GM23338 (cell line): ENCODE results near the gene DNAJC1. TPM values are rescaled to one million over a fixed set of nuclear protein-coding genes. Genes with fewer than 3 reads are reported as not detected.

Experiments
- ATAC-seq: fragments of 200-7000 bp; cut with Tn5 transposase; 3 replicates; pipeline ENCODE4 v1.9.1; 2020
- DNase-seq: peaks from one replicate; pipeline ENCODE4 v3.0.0-alpha.2; 2015; ENCODE audit warnings: low spot score
- H2AFZ ChIP-seq: fragments of 200-600 bp; sonication (generic); 2 replicates; pipeline ENCODE4 v1.8.0; 2016; ENCODE audit warnings: antibody characterized with exemption, mild to moderate bottlenecking, moderate library complexity
- H3F3A ChIP-seq: fragments of 200-600 bp; sonication (generic); replicated peaks from 2 replicates; pipeline ENCODE4 v1.8.0; 2017; ENCODE audit warnings: antibody characterized with exemption, mixed run types, low read depth
- H3K27ac ChIP-seq: fragments of 200-600 bp; sonication (generic); 2 replicates; pipeline ENCODE4 v1.6.1; 2016; ENCODE audit warnings: low read depth
- H3K27me3 ChIP-seq: fragments of 200-600 bp; sonication (generic); 2 replicates; pipeline ENCODE4 v1.8.0; 2016; ENCODE audit warnings: mild to moderate bottlenecking, mixed run types, moderate library complexity; ENCODE audit not compliant: insufficient read depth
- H3K36me3 ChIP-seq: fragments of 200-600 bp; sonication (generic); 2 replicates; pipeline ENCODE4 v1.8.0; 2016; ENCODE audit warnings: mild to moderate bottlenecking; ENCODE audit not compliant: insufficient read depth
- H3K4me1 ChIP-seq: fragments of 200-600 bp; sonication (generic); 2 replicates; pipeline ENCODE4 v1.8.0; 2016; ENCODE audit warnings: mild to moderate bottlenecking, moderate library complexity; ENCODE audit not compliant: insufficient read depth
- H3K4me2 ChIP-seq: fragments of 200-600 bp; sonication (generic); 2 replicates; pipeline ENCODE4 v1.7.1; 2017; ENCODE audit warnings: mixed run types
- H3K4me3 ChIP-seq: fragments of 200-600 bp; sonication (generic); 2 replicates; pipeline ENCODE4 v1.6.1; 2016; ENCODE audit warnings: mixed run types
- H3K79me2 ChIP-seq: fragments of 200-600 bp; sonication (generic); replicated peaks from 2 replicates; pipeline ENCODE4 v1.8.0; 2017; ENCODE audit warnings: mild to moderate bottlenecking; ENCODE audit not compliant: insufficient read depth
- H3K9me2 ChIP-seq: fragments of 200-600 bp; sonication (generic); 2 replicates; pipeline ENCODE4 v1.8.0; 2017; ENCODE audit not compliant: insufficient read depth
- H4K20me1 ChIP-seq: fragments of 200-600 bp; sonication (generic); replicated peaks from 2 replicates; pipeline ENCODE4 v1.8.0; 2017; ENCODE audit warnings: mild to moderate bottlenecking; ENCODE audit not compliant: insufficient read depth
- H3K27ac Mint-ChIP-seq: 2 replicates; pipeline ENCODE4 v1.8.0; 2020; ENCODE audit warnings: inconsistent platforms, mild to moderate bottlenecking, moderate library complexity, mixed read lengths
- H3K27me3 Mint-ChIP-seq: 3 replicates; pipeline ENCODE4 v1.8.0; 2022; ENCODE audit warnings: low read depth, mild to moderate bottlenecking, moderate library complexity, mixed read lengths, inconsistent platforms; ENCODE audit not compliant: insufficient read depth, poor library complexity
- H3K36me3 Mint-ChIP-seq: 3 replicates; pipeline ENCODE4 v1.8.0; 2021; ENCODE audit warnings: low read depth, mild to moderate bottlenecking, inconsistent platforms, moderate library complexity, mixed read lengths
- H3K4me1 Mint-ChIP-seq: 3 replicates; pipeline ENCODE4 v1.8.0; 2020; ENCODE audit warnings: mild to moderate bottlenecking, inconsistent platforms, mixed read lengths
- H3K4me3 Mint-ChIP-seq: 3 replicates; pipeline ENCODE4 v1.8.0; 2021; ENCODE audit warnings: moderate library complexity, mild to moderate bottlenecking, inconsistent platforms, mixed read lengths
- H3K9me3 Mint-ChIP-seq: 3 replicates; pipeline ENCODE4 v1.8.0; 2020; ENCODE audit warnings: moderate library complexity, mild to moderate bottlenecking, inconsistent platforms, mixed read lengths
- CREB1 ChIP-seq: fragments of 250-450 bp; sonication (Bioruptor Pico); IDR thresholded peaks from 2 replicates; pipeline ENCODE4 v1.5.0; 2020; ENCODE audit warnings: low read depth, mild to moderate bottlenecking, moderate library complexity
- CTCF ChIP-seq, 2 experiments: fragments of 200-600 bp in 1 of 2; sonication (generic) in 1 of 2; conservative IDR thresholded peaks; 2 replicates each; pipeline versions ENCODE4 v1.5.1 to v1.6.1; 2016 to 2017; ENCODE audit warnings: antibody characterized with exemption in 2 of 2, low read depth in 2 of 2, mild to moderate bottlenecking in 2 of 2, moderate library complexity in 1 of 2
- EZH2 ChIP-seq: fragments of 200-600 bp; sonication (generic); IDR thresholded peaks from one replicate; pipeline ENCODE4 v1.8.0; 2017; ENCODE audit warnings: antibody characterized with exemption, mild to moderate bottlenecking, low read depth; ENCODE audit not compliant: unreplicated experiment
- EZH2phosphoT487 ChIP-seq: fragments of 200-600 bp; sonication (generic); IDR thresholded peaks from one replicate; pipeline ENCODE4 v1.8.1; 2018; ENCODE audit warnings: antibody characterized with exemption; ENCODE audit not compliant: unreplicated experiment
- JUNB ChIP-seq: IDR thresholded peaks from one replicate; pipeline ENCODE4 v1.6.1; 2016; ENCODE audit warnings: antibody characterized with exemption; ENCODE audit not compliant: unreplicated experiment
- NANOG ChIP-seq: IDR thresholded peaks from 2 replicates; pipeline ENCODE4 v1.6.1; 2016; ENCODE audit warnings: antibody characterized with exemption, borderline replicate concordance
- POLR2AphosphoS5 ChIP-seq: IDR thresholded peaks from 2 replicates; pipeline ENCODE4 v1.6.1; 2016; ENCODE audit warnings: antibody characterized with exemption, low read depth
- STAT1 ChIP-seq: IDR thresholded peaks from one replicate; pipeline ENCODE4 v1.6.1; 2016; ENCODE audit warnings: antibody characterized with exemption; ENCODE audit not compliant: unreplicated experiment
- ZNF114 ChIP-seq: fragments of 250-450 bp; sonication (Bioruptor Pico); IDR thresholded peaks from 2 replicates; pipeline ENCODE4 v1.5.0; 2020; ENCODE audit warnings: mild to moderate bottlenecking, moderate library complexity
- ZNF331 ChIP-seq: fragments of 250-450 bp; sonication (Bioruptor Pico); IDR thresholded peaks from 2 replicates; pipeline ENCODE4 v1.5.0; 2020; ENCODE audit warnings: low read depth, mild to moderate bottlenecking, moderate library complexity
- ZNF462 ChIP-seq: fragments of 250-450 bp; sonication (Bioruptor Pico); IDR thresholded peaks from 2 replicates; pipeline ENCODE4 v1.5.0; 2020; ENCODE audit warnings: mild to moderate bottlenecking, moderate library complexity
- polyA plus RNA-seq: library from polyadenylated mRNA; unstranded; fragments of >200 nt; fragmentation: Nextera tagmentation; extraction: Ambion mirVana; gene quantifications from 2 replicates; pipeline ENCODE4 v1.2.1, GENCODE V29; 2016
- total RNA-seq: library from RNA; depleted of rRNA; stranded (reverse); fragments of >200 nt; shearing (Covaris generic); gene quantifications from 2 replicates; pipeline ENCODE4 v1.2.3, GENCODE V29; 2014
- TF ChIP-seq, protein P1 (sequence below): IDR thresholded peaks from one replicate; pipeline ENCODE4 v1.6.1; 2018; ENCODE audit warnings: antibody characterized with exemption; ENCODE audit not compliant: unreplicated experiment
- TF ChIP-seq, protein P2 (sequence below): IDR thresholded peaks from 2 replicates; pipeline ENCODE4 v1.6.1; 2016; ENCODE audit warnings: antibody characterized with exemption

The DNAJC1 gene
- total and polyA plus RNA-seq, 2 experiments from 2014 or later, result 38.6 to 45.3 TPM

GRCh38 chr10:21858455-21858854 lies 145.1 kb downstream of the DNAJC1 start:
- Mint-ChIP-seq H3K27me3 (no peaks in the 10 kb centered on the region), H3K27ac (no peak overlapping the region), H3K9me3 (no peaks in the 10 kb centered on the region), H3K4me1 (no peaks in the 10 kb centered on the region), H3K36me3 (no peaks in the 10 kb centered on the region), H3K4me3 (no peak overlapping the region)
- Histone ChIP-seq H3K4me3 (no peak overlapping the region), H3K36me3 (no peaks in the 10 kb centered on the region), H3K4me2 (no peak overlapping the region), H2AFZ (no peak overlapping the region), H4K20me1 (no peaks in the 10 kb centered on the region), H3K4me1 (0 out of 2 replicates have a peak, but pooled peaks cover 3% of the 10 kb centered on the region), H3K79me2 (no peaks in the 10 kb centered on the region), H3F3A (no peaks in the 10 kb centered on the region), H3K27me3 (no peaks in the 10 kb centered on the region), H3K9me2 (no peaks in the 10 kb centered on the region), H3K27ac (no peak overlapping the region)
- DNase-seq, result no peak
- ATAC-seq, result no peak
- TF ChIP-seq, protein P1, sequence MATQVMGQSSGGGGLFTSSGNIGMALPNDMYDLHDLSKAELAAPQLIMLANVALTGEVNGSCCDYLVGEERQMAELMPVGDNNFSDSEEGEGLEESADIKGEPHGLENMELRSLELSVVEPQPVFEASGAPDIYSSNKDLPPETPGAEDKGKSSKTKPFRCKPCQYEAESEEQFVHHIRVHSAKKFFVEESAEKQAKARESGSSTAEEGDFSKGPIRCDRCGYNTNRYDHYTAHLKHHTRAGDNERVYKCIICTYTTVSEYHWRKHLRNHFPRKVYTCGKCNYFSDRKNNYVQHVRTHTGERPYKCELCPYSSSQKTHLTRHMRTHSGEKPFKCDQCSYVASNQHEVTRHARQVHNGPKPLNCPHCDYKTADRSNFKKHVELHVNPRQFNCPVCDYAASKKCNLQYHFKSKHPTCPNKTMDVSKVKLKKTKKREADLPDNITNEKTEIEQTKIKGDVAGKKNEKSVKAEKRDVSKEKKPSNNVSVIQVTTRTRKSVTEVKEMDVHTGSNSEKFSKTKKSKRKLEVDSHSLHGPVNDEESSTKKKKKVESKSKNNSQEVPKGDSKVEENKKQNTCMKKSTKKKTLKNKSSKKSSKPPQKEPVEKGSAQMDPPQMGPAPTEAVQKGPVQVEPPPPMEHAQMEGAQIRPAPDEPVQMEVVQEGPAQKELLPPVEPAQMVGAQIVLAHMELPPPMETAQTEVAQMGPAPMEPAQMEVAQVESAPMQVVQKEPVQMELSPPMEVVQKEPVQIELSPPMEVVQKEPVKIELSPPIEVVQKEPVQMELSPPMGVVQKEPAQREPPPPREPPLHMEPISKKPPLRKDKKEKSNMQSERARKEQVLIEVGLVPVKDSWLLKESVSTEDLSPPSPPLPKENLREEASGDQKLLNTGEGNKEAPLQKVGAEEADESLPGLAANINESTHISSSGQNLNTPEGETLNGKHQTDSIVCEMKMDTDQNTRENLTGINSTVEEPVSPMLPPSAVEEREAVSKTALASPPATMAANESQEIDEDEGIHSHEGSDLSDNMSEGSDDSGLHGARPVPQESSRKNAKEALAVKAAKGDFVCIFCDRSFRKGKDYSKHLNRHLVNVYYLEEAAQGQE, result no peak
- no peak for TF ChIP-seq EZH2
- no peak for TF ChIP-seq STAT1
- TF ChIP-seq, protein P2, sequence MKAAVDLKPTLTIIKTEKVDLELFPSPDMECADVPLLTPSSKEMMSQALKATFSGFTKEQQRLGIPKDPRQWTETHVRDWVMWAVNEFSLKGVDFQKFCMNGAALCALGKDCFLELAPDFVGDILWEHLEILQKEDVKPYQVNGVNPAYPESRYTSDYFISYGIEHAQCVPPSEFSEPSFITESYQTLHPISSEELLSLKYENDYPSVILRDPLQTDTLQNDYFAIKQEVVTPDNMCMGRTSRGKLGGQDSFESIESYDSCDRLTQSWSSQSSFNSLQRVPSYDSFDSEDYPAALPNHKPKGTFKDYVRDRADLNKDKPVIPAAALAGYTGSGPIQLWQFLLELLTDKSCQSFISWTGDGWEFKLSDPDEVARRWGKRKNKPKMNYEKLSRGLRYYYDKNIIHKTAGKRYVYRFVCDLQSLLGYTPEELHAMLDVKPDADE, result no peak
- no peak for TF ChIP-seq POLR2AphosphoS5
- no peak for TF ChIP-seq CTCF (conservative IDR thresholded peaks at IDR 0.05; ENCODE audit: low read depth in 2 of 2)
- no peak for TF ChIP-seq CREB1 (CRISPR knock-in tag)
- TF ChIP-seq ZNF114, result no peak
- TF ChIP-seq NANOG, result no peak
- no peak for TF ChIP-seq ZNF462 (CRISPR knock-in tag)
- TF ChIP-seq JUNB, result no peak
- TF ChIP-seq ZNF331 (CRISPR knock-in tag), result no peak
- no peak for TF ChIP-seq EZH2phosphoT487
